Cardiac muscle cell (in vitro differentiated cells and primary cell): ENCODE data around the gene PRKCB. TPM values are rescaled to one million over a fixed set of nuclear protein-coding genes. Genes with fewer than 3 reads are reported as not detected.
A peak's percentile ranks its signal among the peaks of the same experiment; 100 is the strongest.

Experiments
- DNase-seq, 2 donors: peaks; one replicate each; pipeline versions ENCODE4 v3.0.0 to v3.0.0-alpha.2; 2010 to 2017; ENCODE audit warnings: low read depth in 1 of 2, low spot score in 1 of 2
- H3K27ac ChIP-seq: fragments of 200-600 bp; sonication (generic); 2 replicates; pipeline ENCODE4 v1.5.1; 2016
- H3K27me3 ChIP-seq: fragments of 200-600 bp; sonication (generic); 2 replicates; pipeline ENCODE4 v1.6.0; 2016; ENCODE audit warnings: control low read depth
- H3K36me3 ChIP-seq: fragments of 200-600 bp; sonication (generic); 2 replicates; pipeline ENCODE4 v1.5.1; 2016; ENCODE audit warnings: control low read depth
- H3K4me1 ChIP-seq: fragments of 200-600 bp; sonication (generic); 2 replicates; pipeline ENCODE4 v1.8.1; 2017; ENCODE audit warnings: low read depth, mild to moderate bottlenecking, mixed run types
- H3K4me3 ChIP-seq: fragments of 200-600 bp; sonication (generic); 2 replicates; pipeline ENCODE4 v1.5.1; 2016; ENCODE audit warnings: mild to moderate bottlenecking
- H3K9me3 ChIP-seq: fragments of 200-600 bp; sonication (generic); 2 replicates; pipeline ENCODE4 v1.5.1; 2017; ENCODE audit warnings: low read depth, mild to moderate bottlenecking, control low read depth
- CTCF ChIP-seq: IDR thresholded peaks from 2 replicates; pipeline ENCODE4 v1.5.1; 2012; ENCODE audit warnings: low read depth, mild to moderate bottlenecking, low read length
- polyA plus RNA-seq: library from polyadenylated mRNA; unstranded; fragments of >200 nt; fragmentation: Nextera tagmentation; extraction: Ambion mirVana; gene quantifications from 2 replicates; pipeline ENCODE4 v1.2.1, GENCODE V29; 2016
- total RNA-seq: library from RNA; depleted of rRNA; stranded (reverse); fragments of >200 nt; gene quantifications from 2 replicates; pipeline ENCODE4 v1.2.3, GENCODE V29; 2016

The PRKCB gene
- total and polyA plus RNA-seq, 2 experiments from 2014 or later, result 0.66 to 1.5 TPM

- H3K27me3 ChIP-seq, result no peaks in the 10 kb centered on the region
- TF ChIP-seq CTCF, result no peak
- no peak for DNase-seq
- no peak overlapping the region for H3K4me3 ChIP-seq
- no peak overlapping the region for H3K27ac ChIP-seq
- no peaks in the 10 kb centered on the region for H3K36me3 ChIP-seq
- peaks cover 18% of the 10 kb centered on the region for H3K4me1 ChIP-seq
- H3K9me3 ChIP-seq, result no peaks in the 10 kb centered on the region
Observed at GRCh38 chr16:23856251-23856709, 20.5 kb downstream of the PRKCB start.

GRCh38 chr16:23857256-23857880 is 21.6 kb downstream of the PRKCB start:
- no peak for TF ChIP-seq CTCF
- no peak overlapping the region for H3K4me3 ChIP-seq
- peaks cover 18% of the 10 kb centered on the region for H3K4me1 ChIP-seq
- H3K9me3 ChIP-seq, result no peaks in the 10 kb centered on the region
- H3K27ac ChIP-seq, result peak overlapping the region; percentile 64
- H3K36me3 ChIP-seq, result no peaks in the 10 kb centered on the region
- H3K27me3 ChIP-seq, result no peaks in the 10 kb centered on the region
- peak in 1 of 2 donors; percentile 28 for DNase-seq

- Histone ChIP-seq H3K27me3 (no peaks in the 10 kb centered on the region), H3K27ac (no peak overlapping the region), H3K4me1 (peaks cover 18% of the 10 kb centered on the region), H3K4me3 (no peak overlapping the region), H3K36me3 (no peaks in the 10 kb centered on the region), H3K9me3 (no peaks in the 10 kb centered on the region)
- no peak for DNase-seq
- TF ChIP-seq CTCF, result no peak
Observed at GRCh38 chr16:23857881-23858269, 22.1 kb downstream of the PRKCB start.

- Histone ChIP-seq H3K27ac (no peak overlapping the region), H3K9me3 (no peaks in the 10 kb centered on the region), H3K4me3 (no peak overlapping the region), H3K4me1 (peaks cover 18% of the 10 kb centered on the region), H3K27me3 (peaks cover 2% of the 10 kb centered on the region), H3K36me3 (no peaks in the 10 kb centered on the region)
- peak in 1 of 2 donors; percentile 12 for DNase-seq
- TF ChIP-seq CTCF, result no peak
Observed at GRCh38 chr16:23858542-23858941, 22.8 kb downstream of the PRKCB start.

GRCh38 chr16:23859713-23860269 is 24.0 kb downstream of the PRKCB start:
- no peak overlapping the region for H3K4me3 ChIP-seq
- peaks cover 12% of the 10 kb centered on the region for H3K27me3 ChIP-seq
- no peak for DNase-seq
- H3K4me1 ChIP-seq, result peaks cover 18% of the 10 kb centered on the region
- H3K27ac ChIP-seq, result no peak overlapping the region
- no peaks in the 10 kb centered on the region for H3K9me3 ChIP-seq
- TF ChIP-seq CTCF, result no peak
- H3K36me3 ChIP-seq, result no peaks in the 10 kb centered on the region
